Astrocyte (in vitro differentiated cells and primary cell): ENCODE measurements around the gene ANKEF1. TPM values are rescaled to one million over a fixed set of nuclear protein-coding genes. Genes with fewer than 3 reads are reported as not detected.
A peak's percentile ranks its signal among the peaks of the same experiment; 100 is the strongest.

Experiments used
- DNase-seq: peaks from one replicate; pipeline ENCODE4 v3.0.0-alpha.2; 2010; ENCODE audit warnings: low read depth
- FAIRE-seq: peaks from 2 replicates; lab custom pipeline; 2011; peaks lifted over from hg19 to GRCh38; lab: Jason Lieb, UNC
- H2AFZ ChIP-seq: 2 replicates; pipeline ENCODE4 v1.6.0; 2012; ENCODE audit warnings: low read depth, low read length, inconsistent platforms
- H3K27ac ChIP-seq: 2 replicates; pipeline ENCODE4 v1.5.1; 2011; ENCODE audit warnings: low read depth, low read length, inconsistent platforms
- H3K27me3 ChIP-seq: 2 replicates; pipeline ENCODE4 v1.6.0; 2011; ENCODE audit warnings: low read length, inconsistent platforms; ENCODE audit not compliant: insufficient read depth
- H3K36me3 ChIP-seq: 2 replicates; pipeline ENCODE4 v1.5.1; 2011; ENCODE audit warnings: low read length, inconsistent platforms; ENCODE audit not compliant: insufficient read depth
- H3K4me1 ChIP-seq: 2 replicates; pipeline ENCODE4 v1.5.1; 2011; ENCODE audit warnings: low read length, inconsistent platforms; ENCODE audit not compliant: insufficient read depth
- H3K4me2 ChIP-seq: 2 replicates; pipeline ENCODE4 v1.6.0; 2012; ENCODE audit warnings: low read length, inconsistent platforms
- H3K4me3 ChIP-seq: 2 replicates; pipeline ENCODE4 v1.5.1; 2011; ENCODE audit warnings: low read depth, mild to moderate bottlenecking, low read length, inconsistent platforms; ENCODE audit not compliant: insufficient read depth
- H3K79me2 ChIP-seq: 2 replicates; pipeline ENCODE4 v1.6.0; 2012; ENCODE audit warnings: mild to moderate bottlenecking, low read length, inconsistent platforms; ENCODE audit not compliant: insufficient read depth
- H3K9ac ChIP-seq: 2 replicates; pipeline ENCODE4 v1.6.0; 2012; ENCODE audit warnings: mild to moderate bottlenecking, low read length, inconsistent platforms
- H3K9me3 ChIP-seq: 2 replicates; pipeline ENCODE4 v1.5.1; 2012; ENCODE audit warnings: low read depth, mild to moderate bottlenecking, low read length, inconsistent platforms; ENCODE audit not compliant: insufficient read depth
- H4K20me1 ChIP-seq: 2 replicates; pipeline ENCODE4 v1.6.0; 2012; ENCODE audit warnings: low read length, inconsistent platforms; ENCODE audit not compliant: insufficient read depth
- H3K27ac Mint-ChIP-seq: one replicate; pipeline ENCODE4 v1.8.0; 2021; ENCODE audit warnings: mild to moderate bottlenecking, mixed read lengths; ENCODE audit not compliant: unreplicated experiment
- H3K27me3 Mint-ChIP-seq: one replicate; pipeline ENCODE4 v1.8.0; 2021; ENCODE audit warnings: low read depth, mixed read lengths; ENCODE audit not compliant: unreplicated experiment
- H3K36me3 Mint-ChIP-seq: one replicate; pipeline ENCODE4 v1.8.0; 2021; ENCODE audit warnings: low read depth, mixed read lengths; ENCODE audit not compliant: unreplicated experiment
- H3K4me1 Mint-ChIP-seq: one replicate; pipeline ENCODE4 v1.8.0; 2021; ENCODE audit warnings: low read depth, mixed read lengths; ENCODE audit not compliant: unreplicated experiment
- H3K4me3 Mint-ChIP-seq: one replicate; pipeline ENCODE4 v1.8.0; 2021; ENCODE audit warnings: mild to moderate bottlenecking, moderate library complexity, mixed read lengths; ENCODE audit not compliant: unreplicated experiment
- H3K9me3 Mint-ChIP-seq: one replicate; pipeline ENCODE4 v1.8.0; 2021; ENCODE audit warnings: mild to moderate bottlenecking, mixed read lengths; ENCODE audit not compliant: unreplicated experiment
- EZH2 ChIP-seq: IDR thresholded peaks from 2 replicates; pipeline ENCODE4 v1.6.1; 2012; ENCODE audit warnings: mild to moderate bottlenecking, low read length, inconsistent platforms; ENCODE audit not compliant: insufficient read depth
- total RNA-seq: library from RNA; stranded (reverse); gene quantifications from 2 replicates; pipeline ENCODE4 v1.2.1, GENCODE V29; 2021
- TF ChIP-seq, protein P1 (sequence below): IDR thresholded peaks from 2 replicates; pipeline ENCODE4 v1.5.1; 2011; ENCODE audit warnings: low read depth, mild to moderate bottlenecking, inconsistent platforms, low read length, moderate library complexity; ENCODE audit not compliant: insufficient read depth

Gene ANKEF1
- total RNA-seq, 1 donor from 2014 or later: 3.4 TPM

DNA sequence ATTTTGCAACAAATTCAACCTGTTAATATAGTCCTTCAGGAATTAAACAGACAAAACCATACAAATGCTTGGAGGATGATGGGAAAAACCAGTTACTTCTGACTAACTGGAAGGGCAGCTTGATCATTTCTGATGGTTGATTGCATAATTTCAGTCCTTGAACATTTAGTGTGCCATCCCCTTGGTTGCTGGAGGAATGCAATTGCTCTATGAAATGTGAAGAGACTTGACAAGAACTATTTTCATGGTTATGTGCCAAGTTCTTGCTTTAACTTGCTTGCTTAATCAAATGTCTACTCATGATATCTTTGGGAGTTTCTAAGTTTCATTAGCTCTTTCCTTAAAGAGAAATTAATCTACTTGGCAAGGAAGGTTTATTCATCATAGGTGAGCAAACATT, 45.2 kb downstream of the ANKEF1 start:
- H3K4me1 ChIP-seq: peaks cover 6% of the 10 kb centered on the region
- H3K4me1 Mint-ChIP-seq: peaks cover 11% of the 10 kb centered on the region
- H3K27me3 ChIP-seq: no peaks in the 10 kb centered on the region
- no peaks in the 10 kb centered on the region for H4K20me1 ChIP-seq
- no peaks in the 10 kb centered on the region for H3K9me3 Mint-ChIP-seq
- peak; percentile 66 for FAIRE-seq
- no peak overlapping the region for H2AFZ ChIP-seq
- no peak overlapping the region for H3K4me3 Mint-ChIP-seq
- H3K36me3 ChIP-seq: no peaks in the 10 kb centered on the region
- H3K9me3 ChIP-seq: no peaks in the 10 kb centered on the region
- no peak overlapping the region for H3K27ac ChIP-seq
- peaks cover 1% of the 10 kb centered on the region for H3K27me3 Mint-ChIP-seq
- no peaks in the 10 kb centered on the region for H3K79me2 ChIP-seq
- H3K27ac Mint-ChIP-seq: no peak overlapping the region
- no peaks in the 10 kb centered on the region for H3K36me3 Mint-ChIP-seq
- no peak overlapping the region for H3K9ac ChIP-seq
- DNase-seq: peak; percentile 86
- no peak overlapping the region for H3K4me3 ChIP-seq
- TF ChIP-seq EZH2: no peak
- TF ChIP-seq, protein P1, sequence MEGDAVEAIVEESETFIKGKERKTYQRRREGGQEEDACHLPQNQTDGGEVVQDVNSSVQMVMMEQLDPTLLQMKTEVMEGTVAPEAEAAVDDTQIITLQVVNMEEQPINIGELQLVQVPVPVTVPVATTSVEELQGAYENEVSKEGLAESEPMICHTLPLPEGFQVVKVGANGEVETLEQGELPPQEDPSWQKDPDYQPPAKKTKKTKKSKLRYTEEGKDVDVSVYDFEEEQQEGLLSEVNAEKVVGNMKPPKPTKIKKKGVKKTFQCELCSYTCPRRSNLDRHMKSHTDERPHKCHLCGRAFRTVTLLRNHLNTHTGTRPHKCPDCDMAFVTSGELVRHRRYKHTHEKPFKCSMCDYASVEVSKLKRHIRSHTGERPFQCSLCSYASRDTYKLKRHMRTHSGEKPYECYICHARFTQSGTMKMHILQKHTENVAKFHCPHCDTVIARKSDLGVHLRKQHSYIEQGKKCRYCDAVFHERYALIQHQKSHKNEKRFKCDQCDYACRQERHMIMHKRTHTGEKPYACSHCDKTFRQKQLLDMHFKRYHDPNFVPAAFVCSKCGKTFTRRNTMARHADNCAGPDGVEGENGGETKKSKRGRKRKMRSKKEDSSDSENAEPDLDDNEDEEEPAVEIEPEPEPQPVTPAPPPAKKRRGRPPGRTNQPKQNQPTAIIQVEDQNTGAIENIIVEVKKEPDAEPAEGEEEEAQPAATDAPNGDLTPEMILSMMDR: no peak
- H3K4me2 ChIP-seq: no peak overlapping the region

DNA sequence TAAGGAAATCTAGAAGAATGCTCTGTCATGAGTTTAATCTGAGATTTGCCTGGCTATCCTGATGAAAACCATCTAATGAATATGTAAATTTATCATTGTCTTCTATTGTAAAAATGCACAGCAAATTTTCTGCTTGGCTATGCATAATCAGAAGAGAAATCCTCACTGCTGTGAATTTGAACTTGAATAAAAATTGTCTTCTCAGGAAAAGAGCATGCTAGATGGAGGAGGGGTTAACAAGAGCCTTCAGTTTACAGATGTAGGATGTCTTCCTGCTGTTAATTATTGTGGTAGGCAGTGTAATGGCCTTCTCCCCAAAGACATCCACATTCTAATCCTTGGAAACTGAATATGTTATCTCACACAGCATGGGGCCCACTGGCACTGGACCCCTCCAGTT, 45.8 kb downstream of the ANKEF1 start:
- Histone ChIP-seq H3K4me1 (peaks cover 5% of the 10 kb centered on the region), H3K9me3 (no peaks in the 10 kb centered on the region), H2AFZ (no peak overlapping the region), H3K79me2 (no peaks in the 10 kb centered on the region), H3K36me3 (no peaks in the 10 kb centered on the region), H4K20me1 (no peaks in the 10 kb centered on the region), H3K4me2 (no peak overlapping the region), H3K27ac (no peak overlapping the region), H3K4me3 (no peak overlapping the region), H3K9ac (no peak overlapping the region), H3K27me3 (no peaks in the 10 kb centered on the region)
- DNase-seq (no peak), FAIRE-seq (no peak)
- Mint-ChIP-seq H3K27me3 (peaks cover 1% of the 10 kb centered on the region), H3K4me3 (no peak overlapping the region), H3K27ac (no peak overlapping the region), H3K36me3 (no peaks in the 10 kb centered on the region), H3K4me1 (peaks cover 9% of the 10 kb centered on the region), H3K9me3 (no peaks in the 10 kb centered on the region)
- no peak for TF ChIP-seq EZH2
- TF ChIP-seq, protein P1: no peak

DNA sequence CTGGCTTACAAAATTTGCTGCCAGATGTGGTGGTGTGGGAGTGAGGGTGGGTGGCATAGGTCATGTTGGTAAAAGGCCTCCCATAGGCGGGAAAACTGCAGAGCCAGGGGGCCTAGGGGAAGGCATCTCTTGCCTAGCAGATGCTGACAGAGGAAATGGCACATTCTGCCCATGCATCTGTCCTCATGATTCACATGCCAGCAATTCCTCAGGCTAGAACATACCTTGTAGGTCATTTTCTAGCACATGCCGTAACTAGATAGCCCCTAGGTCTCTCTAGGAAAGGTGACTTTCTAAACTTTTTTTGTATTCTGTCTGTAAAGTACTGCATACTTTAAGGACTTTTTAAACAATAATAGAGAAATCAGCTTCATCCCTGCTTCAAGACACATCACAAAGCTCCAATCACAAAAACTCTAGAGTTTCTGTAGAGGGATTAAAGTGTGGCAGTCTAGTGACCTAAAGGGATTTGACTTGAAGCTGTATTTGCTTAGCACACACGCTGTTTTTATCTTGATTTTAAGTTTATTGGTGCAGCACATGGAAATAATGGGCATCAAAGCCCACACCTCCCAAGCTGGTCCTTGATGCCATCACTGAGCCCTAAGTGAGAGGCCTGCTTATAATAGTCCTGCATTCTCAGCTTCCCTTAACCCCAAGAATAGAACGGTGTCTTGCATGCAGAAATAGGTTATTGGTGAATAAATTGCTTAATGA, 55.2 kb downstream of the ANKEF1 start:
- peaks cover 8% of the 10 kb centered on the region for H3K4me1 Mint-ChIP-seq

More for the DNA sequence above, 55.2 kb downstream of the ANKEF1 start:
- H3K9me3 ChIP-seq: no peaks in the 10 kb centered on the region
- no peak overlapping the region for H3K27ac Mint-ChIP-seq
- H2AFZ ChIP-seq: no peak overlapping the region
- no peak for DNase-seq
- H3K36me3 Mint-ChIP-seq: no peaks in the 10 kb centered on the region
- no peaks in the 10 kb centered on the region for H3K27me3 ChIP-seq
- no peaks in the 10 kb centered on the region for H3K36me3 ChIP-seq
- H3K9ac ChIP-seq: no peak overlapping the region
- H3K79me2 ChIP-seq: no peaks in the 10 kb centered on the region
- no peak for TF ChIP-seq EZH2
- TF ChIP-seq, protein P1: no peak
- H3K4me3 ChIP-seq: no peak overlapping the region
- no peaks in the 10 kb centered on the region for H3K27me3 Mint-ChIP-seq
- H3K4me1 ChIP-seq: peaks cover 11% of the 10 kb centered on the region
- no peak overlapping the region for H3K4me2 ChIP-seq
- no peak for FAIRE-seq
- no peak overlapping the region for H3K27ac ChIP-seq
- H3K9me3 Mint-ChIP-seq: no peaks in the 10 kb centered on the region
- no peak overlapping the region for H3K4me3 Mint-ChIP-seq
- H4K20me1 ChIP-seq: no peaks in the 10 kb centered on the region
